ENCODE measurements around the gene GPR150. TPM values are rescaled to one million over a fixed set of nuclear protein-coding genes. Genes with fewer than 3 reads are reported as not detected.
A peak's percentile ranks its signal among the peaks of the same experiment; 100 is the strongest.

Gene GPR150
- total and polyA plus RNA-seq, 2 of the 4 experiments (the other 2 are of a cell fraction) = under 0.01 to 0.10 TPM

DNA sequence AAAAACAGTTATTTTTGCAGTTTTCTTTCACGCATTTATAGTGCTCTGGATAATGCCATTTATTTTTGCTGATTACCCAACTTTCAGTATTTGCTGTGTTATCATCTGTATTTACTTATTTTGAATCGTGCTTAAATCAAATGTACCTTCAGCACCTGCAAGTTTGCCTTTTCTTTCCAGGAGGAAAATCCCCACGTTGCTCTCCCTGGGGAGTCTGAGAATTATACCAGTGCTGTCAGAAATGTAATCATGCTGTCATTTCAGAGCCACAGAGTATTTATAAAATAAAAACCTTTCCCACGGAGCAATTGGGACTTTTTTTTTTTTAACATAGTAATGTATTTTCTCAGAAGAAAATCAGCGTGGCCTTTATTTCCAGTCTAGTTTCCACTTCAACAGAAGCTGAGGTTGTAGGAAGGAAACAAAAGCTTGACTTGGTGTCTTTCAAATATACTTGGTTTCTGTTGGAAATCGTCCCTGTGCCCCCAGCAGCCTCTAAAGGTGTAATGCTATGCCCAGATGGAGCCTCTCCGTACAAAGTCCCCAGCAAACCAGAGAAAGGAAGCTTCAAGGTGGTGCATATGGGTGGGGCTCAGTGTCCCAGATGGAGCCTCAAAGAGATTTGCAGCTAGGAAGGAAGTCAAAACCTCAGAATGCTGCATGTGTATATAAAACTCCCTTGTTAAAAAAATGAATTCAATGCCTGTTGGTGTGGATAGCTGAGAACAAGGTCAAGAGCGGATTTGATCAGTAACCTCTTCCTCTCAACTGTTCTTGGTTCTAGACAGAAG, 2.1 kb downstream of the GPR150 start:
- H3K4me2 ChIP-seq (ENCODE audit: low read depth, low read length) = peak overlapping the region; percentile 84; the same call in 1 of the 2 replicates
- intact Hi-C loops (cut with micrococcal nuclease) = no loop called here
- TF ChIP-seq FOS (IDR thresholded peaks at IDR 0.05; ENCODE audit: low read depth, low read length) = no peak
- no peak for TF ChIP-seq CHD1 (IDR thresholded peaks at IDR 0.05; ENCODE audit: low read depth, low read length)
- TF ChIP-seq RFX5 (IDR thresholded peaks at IDR 0.05; ENCODE audit: low read depth, low read length) = no peak
- TF ChIP-seq, protein P1, sequence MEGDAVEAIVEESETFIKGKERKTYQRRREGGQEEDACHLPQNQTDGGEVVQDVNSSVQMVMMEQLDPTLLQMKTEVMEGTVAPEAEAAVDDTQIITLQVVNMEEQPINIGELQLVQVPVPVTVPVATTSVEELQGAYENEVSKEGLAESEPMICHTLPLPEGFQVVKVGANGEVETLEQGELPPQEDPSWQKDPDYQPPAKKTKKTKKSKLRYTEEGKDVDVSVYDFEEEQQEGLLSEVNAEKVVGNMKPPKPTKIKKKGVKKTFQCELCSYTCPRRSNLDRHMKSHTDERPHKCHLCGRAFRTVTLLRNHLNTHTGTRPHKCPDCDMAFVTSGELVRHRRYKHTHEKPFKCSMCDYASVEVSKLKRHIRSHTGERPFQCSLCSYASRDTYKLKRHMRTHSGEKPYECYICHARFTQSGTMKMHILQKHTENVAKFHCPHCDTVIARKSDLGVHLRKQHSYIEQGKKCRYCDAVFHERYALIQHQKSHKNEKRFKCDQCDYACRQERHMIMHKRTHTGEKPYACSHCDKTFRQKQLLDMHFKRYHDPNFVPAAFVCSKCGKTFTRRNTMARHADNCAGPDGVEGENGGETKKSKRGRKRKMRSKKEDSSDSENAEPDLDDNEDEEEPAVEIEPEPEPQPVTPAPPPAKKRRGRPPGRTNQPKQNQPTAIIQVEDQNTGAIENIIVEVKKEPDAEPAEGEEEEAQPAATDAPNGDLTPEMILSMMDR (conservative IDR thresholded peaks at IDR 0.05; ENCODE audit: low read depth, low read length) = no peak
- no peak for TF ChIP-seq MXI1 (IDR thresholded peaks at IDR 0.05; ENCODE audit: borderline replicate concordance, low read depth, low read length)
- no peak for TF ChIP-seq RAD21 (IDR thresholded peaks at IDR 0.05; ENCODE audit: low read length)
- TF ChIP-seq MAZ (IDR thresholded peaks at IDR 0.05; ENCODE audit: borderline replicate concordance, low read depth, low read length) = no peak
- no peak for TF ChIP-seq SMC3 (IDR thresholded peaks at IDR 0.05; ENCODE audit: low read depth, low read length)
- no peak for TF ChIP-seq RCOR1 (IDR thresholded peaks at IDR 0.05; ENCODE audit: insufficient replicate concordance, low read length)
- TF ChIP-seq, protein P2, sequence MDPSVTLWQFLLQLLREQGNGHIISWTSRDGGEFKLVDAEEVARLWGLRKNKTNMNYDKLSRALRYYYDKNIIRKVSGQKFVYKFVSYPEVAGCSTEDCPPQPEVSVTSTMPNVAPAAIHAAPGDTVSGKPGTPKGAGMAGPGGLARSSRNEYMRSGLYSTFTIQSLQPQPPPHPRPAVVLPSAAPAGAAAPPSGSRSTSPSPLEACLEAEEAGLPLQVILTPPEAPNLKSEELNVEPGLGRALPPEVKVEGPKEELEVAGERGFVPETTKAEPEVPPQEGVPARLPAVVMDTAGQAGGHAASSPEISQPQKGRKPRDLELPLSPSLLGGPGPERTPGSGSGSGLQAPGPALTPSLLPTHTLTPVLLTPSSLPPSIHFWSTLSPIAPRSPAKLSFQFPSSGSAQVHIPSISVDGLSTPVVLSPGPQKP (IDR thresholded peaks at IDR 0.05; ENCODE audit: borderline replicate concordance, low read depth, low read length) = no peak
- TF ChIP-seq CEBPB (IDR thresholded peaks at IDR 0.05; ENCODE audit: low read depth, low read length) = no peak
- TF ChIP-seq POLR2A (IDR thresholded peaks at IDR 0.05; ENCODE audit: low read depth, low read length) = no peak
- TF ChIP-seq, protein P3, sequence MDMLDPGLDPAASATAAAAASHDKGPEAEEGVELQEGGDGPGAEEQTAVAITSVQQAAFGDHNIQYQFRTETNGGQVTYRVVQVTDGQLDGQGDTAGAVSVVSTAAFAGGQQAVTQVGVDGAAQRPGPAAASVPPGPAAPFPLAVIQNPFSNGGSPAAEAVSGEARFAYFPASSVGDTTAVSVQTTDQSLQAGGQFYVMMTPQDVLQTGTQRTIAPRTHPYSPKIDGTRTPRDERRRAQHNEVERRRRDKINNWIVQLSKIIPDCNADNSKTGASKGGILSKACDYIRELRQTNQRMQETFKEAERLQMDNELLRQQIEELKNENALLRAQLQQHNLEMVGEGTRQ (IDR thresholded peaks at IDR 0.05; ENCODE audit: low read depth, low read length) = no peak
- TF ChIP-seq MAFK (IDR thresholded peaks at IDR 0.05; ENCODE audit: low read depth, low read length) = no peak
- no peak for TF ChIP-seq NFE2L2 (IDR thresholded peaks at IDR 0.05; ENCODE audit: low read depth, low read length)

More for the DNA sequence above, 2.1 kb downstream of the GPR150 start:
- no peak for DNase-seq
- peak overlapping the region in 1 of 2 experiments; percentile 17; a peak in 2 of 4 replicates for H4K8ac ChIP-seq (ENCODE audit: low read depth in 2 of 2, low read length in 2 of 2)
- no peaks in the 10 kb centered on the region for H3K9me3 ChIP-seq (ENCODE audit: control insufficient read depth, insufficient read depth, low read length)
- H3K4me1 ChIP-seq (ENCODE audit: control insufficient read depth, insufficient read depth, low read length) = peaks cover 13% of the 10 kb centered on the region
- BruUV-seq (replicated peaks) = no TSS peak
- H4K20me1 ChIP-seq (ENCODE audit: insufficient read depth, low read length) = no peaks in the 10 kb centered on the region
- no peaks in the 10 kb centered on the region for H3K27me3 ChIP-seq (ENCODE audit: control insufficient read depth, insufficient read depth, low read length)
- H2AK9ac ChIP-seq (replicated peaks; ENCODE audit: low read depth, low read length, poor library complexity) = no peak overlapping the region
- no peak overlapping the region for H2BK15ac ChIP-seq (ENCODE audit: low read depth, low read length)
- no peak overlapping the region; the same call in 1 of the 2 replicates for H3K9ac ChIP-seq (ENCODE audit: low read depth, low read length)
- no peak overlapping the region for H2AK5ac ChIP-seq (ENCODE audit: low read depth, low read length)
- CTCF ChIA-PET = interaction anchor here (1.3 kb wide), 1 partner anchor 22 kb away, joined by 3 read pairs; no protein-coding TSS in a partner anchor
- H2BK120ac ChIP-seq (ENCODE audit: low read depth, low read length) = no peak overlapping the region
- H3K18ac ChIP-seq (ENCODE audit: low read depth, low read length) = no peak overlapping the region
- H2AFZ ChIP-seq (replicated peaks; ENCODE audit: low read length, poor library complexity) = no peak overlapping the region
- 0 out of 2 replicates have a peak overlapping the region, but pooled peaks have one; percentile 3 for H3K14ac ChIP-seq (replicated peaks; ENCODE audit: low read depth, low read length)
- peak overlapping the region; percentile 88; the same call in 1 of the 2 replicates for H3K23ac ChIP-seq (ENCODE audit: low read depth, low read length)
- H2BK5ac ChIP-seq (ENCODE audit: low read depth, low read length, poor library complexity, severe bottlenecking) = no peak overlapping the region
- H3K36me3 ChIP-seq (ENCODE audit: control insufficient read depth, insufficient read depth, low read length) = no peaks in the 10 kb centered on the region
- in situ Hi-C loops (cut with MboI; ENCODE audit: low sequenced_read_pairs) = no loop called here
- POLR2A ChIA-PET (ENCODE audit: unreplicated experiment) = no interaction called here
- no CpG with 5 or more reads among the region's 8 CpGs for WGBS, 2 experiments (ENCODE audit: extremely low coverage in 2 of 2, insufficient read length in 1 of 2)
- no peak overlapping the region for H3K56ac ChIP-seq (ENCODE audit: extremely low read depth, insufficient read depth, low read length)
- no peak overlapping the region for H4K5ac ChIP-seq (ENCODE audit: low read depth, low read length)
- H2BK20ac ChIP-seq (ENCODE audit: low read depth, low read length) = no peak overlapping the region
- no peaks in the 10 kb centered on the region for H3K9me1 ChIP-seq (ENCODE audit: insufficient read depth, low read length)
- dilution Hi-C loops (cut with HindIII; ENCODE audit: low sequenced_read_pairs, unreplicated experiment) = no loop called here
- H3K27ac ChIP-seq (ENCODE audit: insufficient read depth, low read length) = no peak overlapping the region
- no peaks in the 10 kb centered on the region for H3K79me1 ChIP-seq (ENCODE audit: low read depth in 1 of 2, low read length in 2 of 2)
- H3K4ac ChIP-seq (ENCODE audit: low read depth, low read length) = no peak overlapping the region
- H4K91ac ChIP-seq (ENCODE audit: insufficient read depth, low read depth, low read length) = no peak overlapping the region
- ATAC-seq (ENCODE audit: low read depth) = no peak
- H3K4me3 ChIP-seq (ENCODE audit: insufficient read depth, low read depth, low read length) = peak overlapping the region; percentile 43; the same call in 1 of the 2 replicates

Data from IMR-90 (cell line).